Endothelial cell of umbilical vein (primary cell): ENCODE data around the gene UQCRC1. TPM values are rescaled to one million over a fixed set of nuclear protein-coding genes. Genes with fewer than 3 reads are reported as not detected.

Experiments used
- BruUV-seq: library from RNA; stranded (reverse); fragments of 400-500 nt; replicated peaks from 2 replicates; lab custom pipeline; 2021; lab: Mats Ljungman, UMichigan
- CTCF ChIA-PET: fragments of 300-600, 350-600 bp; sonication (Branson Sonifier 250); formaldehyde crosslinking; loops from one replicate; lab custom pipeline; 2021; ENCODE audit warnings: antibody characterized with exemption, inconsistent platforms; lab: Charles Lee
- POLR2A ChIA-PET: fragments of 300-600, 350-600 bp; sonication (Branson Sonifier 250); formaldehyde crosslinking; loops from one replicate; lab custom pipeline; 2021; ENCODE audit warnings: antibody characterized with exemption, inconsistent platforms; lab: Charles Lee
- DNase-seq: peaks from one replicate; pipeline ENCODE4 v3.0.0-alpha.2; 2011; ENCODE audit warnings: low read depth, low spot score
- FAIRE-seq: peaks from 2 replicates; lab custom pipeline; 2011; peaks lifted over from hg19 to GRCh38; lab: Jason Lieb, UNC
- H2AFZ ChIP-seq: 2 replicates; pipeline ENCODE4 v1.6.0; 2012; ENCODE audit warnings: low read depth, low read length, control low read depth, inconsistent platforms
- H3K27ac ChIP-seq: 2 replicates; pipeline ENCODE4 v1.5.1; 2011; ENCODE audit warnings: low read depth, mild to moderate bottlenecking, control low read depth, low read length, moderate library complexity; ENCODE audit not compliant: insufficient read depth
- H3K27me3 ChIP-seq, 2 experiments: 2 replicates each; pipeline versions ENCODE4 v1.6.0 to v1.6.1; 2011; ENCODE audit warnings: low read length in 2 of 2, mixed read lengths in 1 of 2; ENCODE audit not compliant: control insufficient read depth in 2 of 2, insufficient read depth in 2 of 2
- H3K36me3 ChIP-seq, 2 experiments: 2 replicates in 1 of 2; 3 replicates in 1 of 2; pipeline ENCODE4 v1.5.1; 2011; ENCODE audit warnings: low read length in 2 of 2, mild to moderate bottlenecking in 1 of 2, moderate library complexity in 1 of 2; ENCODE audit not compliant: control insufficient read depth in 2 of 2, insufficient read depth in 2 of 2; ENCODE audit errors: extremely low read depth in 1 of 2
- H3K4me1 ChIP-seq: 3 replicates; pipeline ENCODE4 v1.5.1; 2011; ENCODE audit warnings: mild to moderate bottlenecking, low read length; ENCODE audit not compliant: control insufficient read depth, insufficient read depth; ENCODE audit errors: extremely low read depth
- H3K4me2 ChIP-seq: 2 replicates; pipeline ENCODE4 v1.6.1; 2011; ENCODE audit warnings: low read length, control low read depth, mixed read lengths; ENCODE audit not compliant: insufficient read depth
- H3K4me3 ChIP-seq, 3 experiments: fragments of 200-600 bp in 1 of 3; sonication (generic), shearing (Covaris generic) in 1 of 3; replicated peaks in 1 of 3; 2 replicates each; pipeline ENCODE4 v1.5.1; 2011 to 2016; ENCODE audit warnings: control low read depth in 3 of 3, low read length in 3 of 3, mild to moderate bottlenecking in 2 of 3, inconsistent platforms in 1 of 3, low read depth in 1 of 3, moderate library complexity in 1 of 3; ENCODE audit not compliant: insufficient read depth in 1 of 3
- H3K79me2 ChIP-seq: 2 replicates; pipeline ENCODE4 v1.6.0; 2012; ENCODE audit warnings: low read length, inconsistent platforms; ENCODE audit not compliant: control insufficient read depth, insufficient read depth
- H3K9ac ChIP-seq: replicated peaks from 2 replicates; pipeline ENCODE3; 2011; ENCODE audit warnings: low read length, control low read depth; ENCODE audit not compliant: insufficient read depth; ENCODE audit errors: extremely low read depth
- H3K9me1 ChIP-seq: replicated peaks from 3 replicates; pipeline ENCODE4 v1.6.0; 2011; ENCODE audit warnings: mild to moderate bottlenecking, low read length; ENCODE audit not compliant: control insufficient read depth, insufficient read depth; ENCODE audit errors: extremely low read depth
- H3K9me3 ChIP-seq: replicated peaks from 2 replicates; pipeline ENCODE4 v1.5.1; 2012; ENCODE audit warnings: low read length, inconsistent platforms; ENCODE audit not compliant: control insufficient read depth, insufficient read depth
- H4K20me1 ChIP-seq: replicated peaks from 2 replicates; pipeline ENCODE3; 2011; ENCODE audit warnings: mild to moderate bottlenecking, low read length; ENCODE audit not compliant: control insufficient read depth, insufficient read depth; ENCODE audit errors: extremely low read depth
- EZH2 ChIP-seq: IDR thresholded peaks from 2 replicates; pipeline ENCODE4 v1.6.1; 2012; ENCODE audit warnings: borderline replicate concordance, low read depth, mild to moderate bottlenecking, moderate library complexity, low read length, inconsistent platforms; ENCODE audit not compliant: severe bottlenecking
- FOS ChIP-seq: IDR thresholded peaks from 2 replicates; pipeline ENCODE4 v1.6.1; 2011; ENCODE audit warnings: mild to moderate bottlenecking, low read length, moderate library complexity, borderline replicate concordance; ENCODE audit not compliant: insufficient read depth
- GATA2 ChIP-seq: IDR thresholded peaks from 2 replicates; pipeline ENCODE4 v1.7.0; 2011; ENCODE audit warnings: low read depth, mild to moderate bottlenecking, moderate library complexity, mixed read lengths, low read length; ENCODE audit not compliant: insufficient read length, insufficient read depth
- JUN ChIP-seq: IDR thresholded peaks from 2 replicates; pipeline ENCODE4 v1.6.1; 2011; ENCODE audit warnings: borderline replicate concordance, low read depth; ENCODE audit not compliant: insufficient read length, insufficient read depth
- MAX ChIP-seq: IDR thresholded peaks from 2 replicates; pipeline ENCODE4 v1.6.1; 2011; ENCODE audit not compliant: insufficient read depth, insufficient read length
- MYC ChIP-seq: IDR thresholded peaks from one replicate; pipeline ENCODE4 v1.6.1; 2011; ENCODE audit warnings: mild to moderate bottlenecking, low read depth, low read length
- POLR2A ChIP-seq: IDR thresholded peaks from 2 replicates; pipeline ENCODE4 v1.6.1; 2012; ENCODE audit warnings: low read depth, mild to moderate bottlenecking, control low read depth, low read length
- POLR2AphosphoS5 ChIP-seq: IDR thresholded peaks from 2 replicates; pipeline ENCODE4 v1.6.1; 2012; ENCODE audit warnings: low read depth, mild to moderate bottlenecking, control low read depth, low read length, moderate library complexity; ENCODE audit not compliant: insufficient read depth
- dilution Hi-C: fragments of 300-500 bp; cut with MboI; formaldehyde crosslinking; loops from one replicate; pipeline ENCODE4 v1.15.0; 2019; ENCODE audit warnings: low sequenced_read_pairs; ENCODE audit not compliant: extremely low pct_ligation_motif_present
- intact Hi-C: fragments of 100-400 bp; cut with micrococcal nuclease; formaldehyde crosslinking; loops from one replicate; pipeline ENCODE4 v1.10.0; 2022
- polyA plus RNA-seq, 4 experiments: library from polyadenylated mRNA; depleted of rRNA in 3 of 4; stranded (reverse) in 3 of 4; unstranded in 1 of 4; fragments of >200 nt; gene quantifications; 2 replicates each; pipeline versions ENCODE4 v1.2.1 to v1.2.3, GENCODE V29; 2011 to 2012; ENCODE audit warnings: missing spikeins in 1 of 4
- total RNA-seq: library from RNA; stranded (reverse); gene quantifications from 2 replicates; pipeline ENCODE4 v1.2.3, GENCODE V29; 2021
- TF ChIP-seq, protein P1 (sequence below), 2 donors: IDR thresholded peaks; 1 replicate in 1 of 2; 2 replicates in 1 of 2; pipeline ENCODE4 v1.5.1; 2011; ENCODE audit warnings: low read length in 2 of 2, mild to moderate bottlenecking in 2 of 2, moderate library complexity in 2 of 2, control low read depth in 1 of 2, inconsistent platforms in 1 of 2, low read depth in 1 of 2; ENCODE audit not compliant: insufficient read depth in 1 of 2; ENCODE audit errors: extremely low read depth in 1 of 2

The UQCRC1 gene
- total and polyA plus RNA-seq, 2 donors (not counting 3 experiments of a cell fraction or from before 2014, with no cell fraction given): 184 to 427 TPM

- POLR2A ChIA-PET: no interaction called here
- Histone ChIP-seq H3K79me2 (no peaks in the 10 kb centered on the region), H3K9ac (no peak overlapping the region), H3K27me3 (peaks cover 8 to 9% of the 10 kb centered on the region in 2 experiments), H2AFZ (no peak overlapping the region), H3K9me3 (no peaks in the 10 kb centered on the region), H3K36me3 (peaks cover 0 to 8% of the 10 kb centered on the region in 2 experiments), H4K20me1 (no peaks in the 10 kb centered on the region), H3K27ac (no peak overlapping the region), H3K4me1 (peaks cover 6% of the 10 kb centered on the region), H3K4me2 (no peak overlapping the region), H3K9me1 (no peaks in the 10 kb centered on the region), H3K4me3 (no peak overlapping the region)
- no peak for DNase-seq
- intact Hi-C loops: no loop called here
- CTCF ChIA-PET: no interaction called here
- no TSS peak for BruUV-seq
- FAIRE-seq: no peak
- TF ChIP-seq MYC (no peak), POLR2A (no peak), EZH2 (no peak), JUN (no peak), FOS (no peak), GATA2 (no peak), POLR2AphosphoS5 (no peak)
- dilution Hi-C loops: no loop called here
These were observed 14.9 kb downstream of the UQCRC1 start for GRCh38 chr3:48594417-48595049.

- no peaks in the 10 kb centered on the region for H4K20me1 ChIP-seq
- no peak overlapping the region for H3K9ac ChIP-seq
- peaks cover 6% of the 10 kb centered on the region for H3K4me1 ChIP-seq
- H3K9me3 ChIP-seq: no peaks in the 10 kb centered on the region
- ChIA-PET CTCF (interaction anchor here (1.4 kb wide), 1 partner anchor 8 kb away, joined by 3 read pairs; no protein-coding TSS in a partner anchor), POLR2A (no interaction called here)
- dilution Hi-C loops: no loop called here
- FAIRE-seq (no peak), DNase-seq (no peak)
- TF ChIP-seq POLR2A: no peak
- TF ChIP-seq MAX: no peak
- TF ChIP-seq FOS: no peak
- no peak for TF ChIP-seq MYC
- no peak for TF ChIP-seq EZH2
- TF ChIP-seq POLR2AphosphoS5: no peak
- TF ChIP-seq GATA2: no peak
- TF ChIP-seq, protein P1, sequence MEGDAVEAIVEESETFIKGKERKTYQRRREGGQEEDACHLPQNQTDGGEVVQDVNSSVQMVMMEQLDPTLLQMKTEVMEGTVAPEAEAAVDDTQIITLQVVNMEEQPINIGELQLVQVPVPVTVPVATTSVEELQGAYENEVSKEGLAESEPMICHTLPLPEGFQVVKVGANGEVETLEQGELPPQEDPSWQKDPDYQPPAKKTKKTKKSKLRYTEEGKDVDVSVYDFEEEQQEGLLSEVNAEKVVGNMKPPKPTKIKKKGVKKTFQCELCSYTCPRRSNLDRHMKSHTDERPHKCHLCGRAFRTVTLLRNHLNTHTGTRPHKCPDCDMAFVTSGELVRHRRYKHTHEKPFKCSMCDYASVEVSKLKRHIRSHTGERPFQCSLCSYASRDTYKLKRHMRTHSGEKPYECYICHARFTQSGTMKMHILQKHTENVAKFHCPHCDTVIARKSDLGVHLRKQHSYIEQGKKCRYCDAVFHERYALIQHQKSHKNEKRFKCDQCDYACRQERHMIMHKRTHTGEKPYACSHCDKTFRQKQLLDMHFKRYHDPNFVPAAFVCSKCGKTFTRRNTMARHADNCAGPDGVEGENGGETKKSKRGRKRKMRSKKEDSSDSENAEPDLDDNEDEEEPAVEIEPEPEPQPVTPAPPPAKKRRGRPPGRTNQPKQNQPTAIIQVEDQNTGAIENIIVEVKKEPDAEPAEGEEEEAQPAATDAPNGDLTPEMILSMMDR (IDR thresholded peaks at IDR 0.05; ENCODE audit: extremely low read depth in 1 of 2, insufficient read depth in 1 of 2, low read depth in 1 of 2, low read length in 2 of 2): no peak
- no peak for TF ChIP-seq JUN
- BruUV-seq: no TSS peak
- H3K9me1 ChIP-seq: no peaks in the 10 kb centered on the region
- intact Hi-C loops: no loop called here
- H3K4me3 ChIP-seq: no peak overlapping the region
- H3K4me2 ChIP-seq: no peak overlapping the region
- peaks cover 9 to 11% of the 10 kb centered on the region in 2 experiments for H3K27me3 ChIP-seq
- no peak overlapping the region for H2AFZ ChIP-seq
- peaks cover 0 to 2% of the 10 kb centered on the region in 2 experiments for H3K36me3 ChIP-seq
- no peak overlapping the region for H3K27ac ChIP-seq
- no peaks in the 10 kb centered on the region for H3K79me2 ChIP-seq
These were observed 16.1 kb downstream of the UQCRC1 start for GRCh38 chr3:48593337-48593736.
